CD4-positive, alpha-beta T cell treated with Interleukin-4 for 1 hour (primary cell): ENCODE measurements around the gene NOTCH2NLA.

Experiments used
- DNase-seq, 2 donors: peaks; one replicate each; pipeline ENCODE4 v3.0.0-alpha.2; 2020 to 2022

NOTCH2NLA gene

DNA sequence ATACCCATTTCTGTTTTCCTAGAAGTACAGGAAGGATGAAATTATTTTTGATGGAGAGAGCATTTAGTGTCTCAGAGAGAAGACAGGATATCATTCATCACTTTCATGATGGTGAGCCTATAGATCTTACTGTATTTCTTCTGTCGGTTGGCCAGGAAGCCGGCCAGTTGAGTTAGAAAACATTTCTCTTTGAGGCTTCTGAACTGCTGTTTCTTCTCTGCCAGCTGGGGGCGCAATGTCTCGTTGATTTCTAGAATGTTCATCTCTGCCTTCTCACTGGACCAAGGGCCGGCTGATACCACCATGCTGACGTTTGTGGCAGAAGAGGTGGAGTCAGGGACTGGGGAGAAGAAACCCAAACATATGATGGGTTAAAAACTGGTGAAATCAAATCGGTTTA lies 84.4 kb downstream of the NOTCH2NLA start, which contains the start of gene NBPF10:
NBPF10 (minus strand) TSS at position 340 of the 400 bp plus-strand sequence; CDS start at position 305, 35 bp downstream.
- peak; percentile 9 to 16 for DNase-seq
